Sigmoid colon (tissue), 7 donors: ENCODE results near the gene PCMT1. TPM values are rescaled to one million over a fixed set of nuclear protein-coding genes. Genes with fewer than 3 reads are reported as not detected.

ENCODE experiments used
- DNase-seq: peaks from one replicate; pipeline ENCODE4 v3.0.0-alpha.2; 2019
- H3K27ac ChIP-seq, 4 donors: fragments of 200-600 bp; sonication (generic); one replicate each; pipeline ENCODE4 v1.5.1; 2016 to 2019; ENCODE audit warnings: mild to moderate bottlenecking in 1 of 4
- H3K27me3 ChIP-seq, 3 donors: fragments of 200-600 bp; sonication (generic); one replicate each; pipeline ENCODE4 v1.5.1; 2019; ENCODE audit warnings: mild to moderate bottlenecking in 1 of 3
- H3K36me3 ChIP-seq, 4 donors: fragments of 200-600 bp; sonication (generic); one replicate each; pipeline ENCODE4 v1.5.1; 2016 to 2019
- H3K4me1 ChIP-seq, 4 donors: fragments of 200-600 bp; sonication (generic); one replicate each; pipeline ENCODE4 v1.5.1; 2017 to 2019
- H3K4me3 ChIP-seq, 4 donors: fragments of 200-600 bp; sonication (generic); one replicate each; pipeline ENCODE4 v1.5.1; 2017 to 2019; ENCODE audit warnings: mild to moderate bottlenecking in 2 of 4, moderate library complexity in 1 of 4
- H3K9me3 ChIP-seq, 4 donors: fragments of 200-600 bp in 3 of 4; sonication (generic) in 3 of 4; one replicate each; pipeline versions ENCODE4 v1.5.1 to v1.6.1; 2013 to 2019
- CTCF ChIP-seq, 4 experiments: fragments of 450-650 bp in 3 of 4; fragments of 200-600 bp in 1 of 4; IDR thresholded peaks; one replicate each; pipeline ENCODE4 v1.5.1; 2016 to 2019; ENCODE audit warnings: antibody characterized with exemption in 4 of 4, mild to moderate bottlenecking in 3 of 4, moderate library complexity in 2 of 4
- EP300 ChIP-seq, 4 donors: sonication (generic); formaldehyde crosslinking; IDR thresholded peaks; one replicate each; pipeline ENCODE4 v1.6.1; 2017; ENCODE audit warnings: antibody characterized with exemption in 4 of 4
- POLR2A ChIP-seq, 2 donors: fragments of 450-650 bp; IDR thresholded peaks; one replicate each; pipeline ENCODE4 v1.6.1; 2016; ENCODE audit warnings: antibody characterized with exemption in 2 of 2, mild to moderate bottlenecking in 2 of 2, moderate library complexity in 2 of 2
- POLR2AphosphoS5 ChIP-seq, 4 donors: sonication (generic); formaldehyde crosslinking; IDR thresholded peaks; one replicate each; pipeline ENCODE4 v1.6.1; 2017; ENCODE audit warnings: antibody characterized with exemption in 4 of 4
- WGBS, 2 donors: extraction: QIAGEN DNeasy Blood & Tissue Kit; methylation state at CpG; one replicate each; pipeline ENCODE4 v1.1.7; 2013; 5-methylcytosine and 5-hydroxymethylcytosine counted together
- intact Hi-C: fragments of 100-400 bp; cut with DNase I; formaldehyde crosslinking; loops from one replicate; pipeline ENCODE4 v1.15.1; 2023
- polyA plus RNA-seq, 3 donors: library from polyadenylated mRNA; stranded (reverse); fragments of 200-250 nt; gene quantifications; one replicate each; pipeline ENCODE4 v1.2.3, GENCODE V29; 2013
- total RNA-seq, 4 donors: library from RNA; depleted of rRNA; stranded (reverse); fragments of >200 nt; gene quantifications; one replicate each; pipeline ENCODE4 v1.1.0, GENCODE V29; 2016
- donor health status: healthy with polysubstance abuse.
- donor health status: Bipolar disorder and iron deficiency.
- donor health status: healthy.

PCMT1 gene
- total and polyA plus RNA-seq, 7 donors = 33.0 to 117 (median 74.0) TPM

- no peaks in the 10 kb centered on the region for H3K9me3 ChIP-seq
- WGBS, 2 donors = 67 to 86% methylated on average over 2 of the region's 2 CpGs
- no peak for DNase-seq
- no peak overlapping the region for H3K4me3 ChIP-seq
- no peak for TF ChIP-seq EP300 (IDR thresholded peaks at IDR 0.05)
- intact Hi-C loops = no loop called here
- H3K36me3 ChIP-seq = peaks cover 0 to 33% (median 4%) of the 10 kb centered on the region in 4 donors
- H3K27me3 ChIP-seq = no peaks in the 10 kb centered on the region
- no peak overlapping the region for H3K27ac ChIP-seq
- H3K4me1 ChIP-seq = no peaks in the 10 kb centered on the region
Observed at GRCh38 chr6:149809798-149810197, 60.3 kb downstream of the PCMT1 start.

GRCh38 chr6:149813351-149813750 lies 63.8 kb downstream of the PCMT1 start:
- peaks cover 0 to 29% (median 4%) of the 10 kb centered on the region in 4 donors for H3K36me3 ChIP-seq

GRCh38 chr6:149815788-149816187 lies 66.2 kb downstream of the PCMT1 start:
- H3K9me3 ChIP-seq = no peaks in the 10 kb centered on the region
- intact Hi-C loops = no loop called here
- WGBS, 2 donors = 90 to 91% methylated on average over 4 of the region's 4 CpGs
- DNase-seq = no peak
- H3K27ac ChIP-seq = no peak overlapping the region
- H3K4me3 ChIP-seq = no peak overlapping the region
- no peak for TF ChIP-seq CTCF (IDR thresholded peaks at IDR 0.05)
- peaks cover 0 to 24% (median 4%) of the 10 kb centered on the region in 4 donors for H3K36me3 ChIP-seq
- no peaks in the 10 kb centered on the region for H3K27me3 ChIP-seq
- no peaks in the 10 kb centered on the region for H3K4me1 ChIP-seq

More at GRCh38 chr6:149813351-149813750, 63.8 kb downstream of the PCMT1 start:
- TF ChIP-seq CTCF (IDR thresholded peaks at IDR 0.05) (no peak), EP300 (IDR thresholded peaks at IDR 0.05) (no peak), POLR2AphosphoS5 (IDR thresholded peaks at IDR 0.05) (no peak), POLR2A (IDR thresholded peaks at IDR 0.05) (no peak)
- intact Hi-C loops = no loop called here
- WGBS, 2 donors = 98% methylated on average over 3 of the region's 3 CpGs
- DNase-seq = no peak
- Histone ChIP-seq H3K27ac (no peak overlapping the region), H3K27me3 (no peaks in the 10 kb centered on the region), H3K9me3 (no peaks in the 10 kb centered on the region), H3K4me3 (no peak overlapping the region), H3K4me1 (no peaks in the 10 kb centered on the region)

- no peak overlapping the region for H3K4me3 ChIP-seq
Observed at GRCh38 chr6:149820506-149820905, 71.0 kb downstream of the PCMT1 start.

GRCh38 chr6:149821492-149821891 lies 72.0 kb downstream of the PCMT1 start:
- Histone ChIP-seq H3K4me1 (no peaks in the 10 kb centered on the region), H3K36me3 (peaks cover 0 to 34% (median 5%) of the 10 kb centered on the region in 4 donors), H3K27ac (no peak overlapping the region), H3K27me3 (no peaks in the 10 kb centered on the region), H3K4me3 (no peak overlapping the region), H3K9me3 (no peaks in the 10 kb centered on the region)
- TF ChIP-seq POLR2AphosphoS5 (IDR thresholded peaks at IDR 0.05) = no peak
- no peak for TF ChIP-seq EP300 (IDR thresholded peaks at IDR 0.05)
- no peak for TF ChIP-seq CTCF (IDR thresholded peaks at IDR 0.05)
- no peak for TF ChIP-seq POLR2A (IDR thresholded peaks at IDR 0.05)
- WGBS, 2 donors = 91 to 94% methylated on average over 1 of the region's 1 CpG
- no peak for DNase-seq
- intact Hi-C loops = no loop called here

More at GRCh38 chr6:149820506-149820905, 71.0 kb downstream of the PCMT1 start:
- intact Hi-C loops = no loop called here
- 90 to 94% methylated on average over 7 of the region's 7 CpGs for WGBS, 2 donors
- no peak for DNase-seq
- TF ChIP-seq CTCF (IDR thresholded peaks at IDR 0.05) (no peak), EP300 (IDR thresholded peaks at IDR 0.05) (no peak), POLR2AphosphoS5 (IDR thresholded peaks at IDR 0.05) (no peak), POLR2A (IDR thresholded peaks at IDR 0.05) (no peak)
- peaks cover 0 to 24% (median 3%) of the 10 kb centered on the region in 4 donors for H3K36me3 ChIP-seq
- H3K9me3 ChIP-seq = no peaks in the 10 kb centered on the region
- no peak overlapping the region for H3K27ac ChIP-seq
- no peaks in the 10 kb centered on the region for H3K27me3 ChIP-seq
- no peaks in the 10 kb centered on the region for H3K4me1 ChIP-seq
